GM12878 (cell line): Measurements from ENCODE around the gene MT1H. TPM values are rescaled to one million over a fixed set of nuclear protein-coding genes. Genes with fewer than 3 reads are reported as not detected.
A peak's percentile ranks its signal among the peaks of the same experiment; 100 is the strongest.
"Not testable (repeated sequence)": the region's sequence is repeated elsewhere in the genome, so short reads cannot be mapped to it uniquely, and the experiment has no call there.

ENCODE experiments used
- ATAC-seq: fragments of 200-7000 bp; cut with Tn5 transposase; 3 replicates; pipeline ENCODE4 v1.9.1; 2020; ENCODE audit warnings: mild to moderate bottlenecking, moderate library complexity
- BruUV-seq: library from RNA; stranded (reverse); fragments of 400-500 nt; replicated peaks from 2 replicates; lab custom pipeline; 2021; lab: Mats Ljungman, UMichigan
- CTCF ChIA-PET: fragments of 300-600 bp; sonication (Branson Sonifier 250); formaldehyde crosslinking; extraction: SDS; loops from one replicate; lab custom pipeline; 2021; ENCODE audit warnings: inconsistent platforms; lab: Yijun Ruan, JAX
- POLR2A ChIA-PET: fragments of 350-600 bp; formaldehyde crosslinking; extraction: SDS; loops from one replicate; lab custom pipeline; 2021; ENCODE audit warnings: inconsistent platforms; lab: Charles Lee
- RAD21 ChIA-PET: fragments of 300-600 bp; sonication (Branson Sonifier 250); formaldehyde crosslinking; loops from one replicate; lab custom pipeline; 2023; ENCODE audit warnings: antibody characterized with exemption; ENCODE audit not compliant: unreplicated experiment; lab: Charles Lee
- SMC1A ChIA-PET: fragments of 300-600 bp; sonication (Branson Sonifier 250); formaldehyde crosslinking; loops from one replicate; lab custom pipeline; 2023; ENCODE audit not compliant: unreplicated experiment, uncharacterized antibody; lab: Charles Lee
- DNase-seq: peaks from one replicate; pipeline ENCODE4 v3.0.0-alpha.2; 2011; ENCODE audit warnings: low read depth, low spot score
- FAIRE-seq: peaks from 3 replicates; lab custom pipeline; 2011; peaks lifted over from hg19 to GRCh38; lab: Jason Lieb, UNC
- H2AFZ ChIP-seq: 2 replicates; pipeline ENCODE4 v1.6.0; 2011; ENCODE audit warnings: low read depth, low read length, control low read depth; ENCODE audit not compliant: control insufficient read depth
- H3K27ac ChIP-seq: 2 replicates; pipeline ENCODE4 v1.5.1; 2011; ENCODE audit warnings: control low read depth; ENCODE audit not compliant: control insufficient read depth, insufficient read depth
- H3K27me3 ChIP-seq, 2 experiments: replicated peaks in 1 of 2; 2 replicates each; pipeline versions ENCODE4 v1.6.0 to v1.6.1; 2011; ENCODE audit warnings: low read length in 1 of 2; ENCODE audit not compliant: control insufficient read depth in 2 of 2, insufficient read depth in 2 of 2
- H3K36me3 ChIP-seq, 2 experiments: 2 replicates each; pipeline ENCODE4 v1.5.1; 2011; ENCODE audit warnings: low read length in 1 of 2; ENCODE audit not compliant: control insufficient read depth in 2 of 2, insufficient read depth in 2 of 2
- H3K4me1 ChIP-seq: 2 replicates; pipeline ENCODE4 v1.6.1; 2011; ENCODE audit warnings: mild to moderate bottlenecking, low read length, moderate library complexity, mixed read lengths; ENCODE audit not compliant: control insufficient read depth, insufficient read depth
- H3K4me2 ChIP-seq: 2 replicates; pipeline ENCODE4 v1.6.0; 2011; ENCODE audit warnings: control low read depth; ENCODE audit not compliant: control insufficient read depth, insufficient read depth
- H3K4me3 ChIP-seq: fragments of 200-600 bp; sonication (generic); 2 replicates; pipeline ENCODE4 v1.5.1; 2016
- H3K79me2 ChIP-seq: 2 replicates; pipeline ENCODE4 v1.6.0; 2011; ENCODE audit warnings: low read length; ENCODE audit not compliant: control insufficient read depth, insufficient read depth
- H3K9ac ChIP-seq: 2 replicates; pipeline ENCODE4 v1.8.0; 2011; ENCODE audit warnings: low read length, control low read depth, mixed read lengths; ENCODE audit not compliant: control insufficient read depth, insufficient read depth
- H3K9me3 ChIP-seq: replicated peaks from 3 replicates; pipeline ENCODE4 v1.5.1; 2011; ENCODE audit warnings: mild to moderate bottlenecking, low read length; ENCODE audit not compliant: control insufficient read depth, insufficient read depth
- H4K20me1 ChIP-seq: 2 replicates; pipeline ENCODE4 v1.6.0; 2011; ENCODE audit not compliant: control insufficient read depth, insufficient read depth
- BRCA1 ChIP-seq: IDR thresholded peaks from 2 replicates; pipeline ENCODE4 v1.6.1; 2011; ENCODE audit warnings: low read depth, low read length, improper control_type of control experiment
- CBX3 ChIP-seq: fragments of 200-600 bp; sonication (generic); IDR thresholded peaks from 2 replicates; pipeline ENCODE4 v1.6.1; 2016; ENCODE audit warnings: low read depth, borderline replicate concordance
- IKZF2 ChIP-seq, 2 experiments: fragments of 450-650 bp; IDR thresholded peaks; 2 replicates each; pipeline ENCODE4 v1.6.1; 2017; ENCODE audit warnings: mild to moderate bottlenecking in 2 of 2, moderate library complexity in 2 of 2
- KAT2A ChIP-seq: conservative IDR thresholded peaks from 2 replicates; pipeline ENCODE4 v1.6.1; 2011; ENCODE audit warnings: low read depth, low read length; ENCODE audit not compliant: control insufficient read depth
- WGBS: methylation state at CpG from one replicate; pipeline ENCODE4 v1.1.6; 2016; ENCODE audit warnings: low lambda C conversion rate; ENCODE audit not compliant: insufficient replicate concordance, insufficient coverage; ENCODE audit errors: missing lambda C conversion rate; 5-methylcytosine and 5-hydroxymethylcytosine counted together
- in situ Hi-C: fragments of 300-500 bp; cut with MboI; formaldehyde crosslinking; loops from 9 replicates; pipeline ENCODE4 v1.14.3; 2018; ENCODE audit warnings: mixed read lengths
- intact Hi-C: fragments of 100-400 bp; cut with micrococcal nuclease; formaldehyde crosslinking; loops from one replicate; pipeline ENCODE4 v1.14.2; 2022; ENCODE audit not compliant: unreplicated experiment
- polyA plus RNA-seq, 11 experiments: library from polyadenylated mRNA; depleted of rRNA in 4 of 11; unstranded in 6 of 11; stranded (reverse) in 5 of 11; fragments of >200 nt; fragmentation: Nextera tagmentation in 4 of 11; fragmentation: Illumina TruSeq in 1 of 11; extraction: Ambion mirVana in 4 of 11; extraction: Trizol in 1 of 11; gene quantifications; 1 replicate in 1 of 11; 2 replicates in 10 of 11; pipeline versions ENCODE4 v1.2.1 to v1.2.3, GENCODE V29; 2011 to 2016; ENCODE audit warnings: inconsistent platforms in 2 of 11, missing spikeins in 2 of 11, low read depth in 1 of 11
- total RNA-seq, 4 experiments: library from RNA; depleted of rRNA in 3 of 4; stranded (reverse); fragments of >200 nt in 3 of 4; fragmentation: Illumina TruSeq in 1 of 4; extraction: Trizol in 1 of 4; gene quantifications; 2 replicates each; pipeline versions ENCODE4 v1.2.1 to v1.2.3, GENCODE V29; 2013 to 2021

MT1H gene
- total and polyA plus RNA-seq, 10 of the 15 experiments (the other 5 are each of a cell fraction or from before 2014, with no cell fraction given), result 0.40 to 6.0 (median 1.1) TPM; not detected in 2

DNA sequence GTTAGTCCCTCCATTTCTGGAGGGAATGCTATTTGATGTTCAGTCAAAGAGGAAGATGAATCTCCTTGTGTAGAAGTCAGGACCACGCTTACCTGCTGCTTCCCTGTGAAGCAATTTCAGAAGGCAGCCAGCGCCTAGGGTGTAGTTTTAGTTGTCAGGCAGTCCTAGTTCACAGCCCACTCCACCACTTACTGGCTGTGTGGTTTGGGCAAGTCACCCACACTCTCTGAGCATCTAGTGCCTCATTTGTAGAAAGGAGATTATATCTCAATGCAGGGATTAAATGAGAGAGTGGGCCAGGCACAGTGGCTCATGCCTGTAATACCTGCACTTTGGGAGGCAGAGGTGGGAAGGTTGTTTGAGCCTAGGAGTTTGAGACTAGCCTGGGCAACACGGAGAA, 2.6 kb downstream of the MT1H start:
- SMC1A ChIA-PET, result interaction anchor here (1.2 kb wide), 1 partner anchor 30 kb away, joined by 5 read pairs; no protein-coding TSS in a partner anchor

DNA sequence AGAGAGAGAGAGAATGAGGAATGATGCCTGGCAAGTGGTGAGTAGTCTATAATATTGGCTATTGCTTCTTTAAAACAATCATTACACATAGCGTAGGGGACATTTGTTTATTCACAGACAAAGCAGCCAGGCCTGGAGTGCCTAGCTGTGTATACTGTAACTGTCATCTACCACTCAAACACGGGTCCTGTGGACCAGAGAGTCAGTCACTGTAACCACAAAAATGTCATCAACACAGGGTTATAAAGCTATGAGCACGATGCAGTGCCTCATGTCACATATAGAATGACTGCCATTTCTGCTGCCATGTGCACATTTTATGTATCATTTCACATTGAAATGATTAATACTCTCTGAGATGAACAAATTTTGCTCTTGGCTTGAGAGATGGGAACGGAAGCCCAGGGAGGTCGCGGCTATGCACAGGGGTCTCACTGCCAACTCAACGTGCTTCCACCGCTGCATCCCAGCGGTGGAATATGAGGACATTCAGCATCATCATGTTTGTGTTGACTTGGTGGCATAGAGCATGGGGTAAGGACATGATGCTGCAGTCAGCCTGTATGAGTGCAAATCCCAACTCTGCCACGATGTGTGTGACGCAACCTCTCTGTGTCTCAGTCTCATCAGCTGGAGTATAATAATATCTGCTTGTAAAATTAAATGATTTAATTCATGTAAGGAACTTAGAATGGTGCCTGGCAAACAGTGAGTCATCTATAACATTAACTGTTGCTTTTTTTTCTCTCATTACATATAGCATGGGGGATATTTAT, 3.3 kb downstream of the MT1H start:
- no peaks in the 10 kb centered on the region for H3K4me1 ChIP-seq
- no peak overlapping the region for H3K27ac ChIP-seq
- POLR2A ChIA-PET, result interaction anchor here (0.6 kb wide), 1 partner anchor 25 kb away, joined by 3 read pairs; no protein-coding TSS in a partner anchor
- TF ChIP-seq CBX3, result no peak
- TF ChIP-seq BRCA1, result no peak
- TF ChIP-seq KAT2A, result no peak
- no peak for TF ChIP-seq IKZF2 (IDR thresholded peaks at IDR 0.05)
- SMC1A ChIA-PET, result interaction anchor here (1.0 to 1.5 kb wide), 3 partner anchors 28 to 30 kb away, joined by 4 to 7 read pairs (median 5); no protein-coding TSS in a partner anchor
- DNase-seq, result no peak
- intact Hi-C loops, result no loop called here
- no peaks in the 10 kb centered on the region for H3K79me2 ChIP-seq
- 55% methylated on average over 11 of the region's 11 CpGs for WGBS
- peaks cover 11 to 17% of the 10 kb centered on the region in 2 experiments for H3K27me3 ChIP-seq
- H3K4me2 ChIP-seq, result no peak overlapping the region
- RAD21 ChIA-PET, result interaction anchor here (1.2 to 2.5 kb wide), 2 partner anchors 20 to 29 kb away, joined by 4 to 11 read pairs; no protein-coding TSS in a partner anchor
- H3K36me3 ChIP-seq, result no peaks in the 10 kb centered on the region
- no peak for FAIRE-seq
- no peak overlapping the region for H3K4me3 ChIP-seq
- BruUV-seq, result no TSS peak
- CTCF ChIA-PET, result interaction anchor here (1.1 to 2.6 kb wide), 2 partner anchors 29 to 69 kb away, joined by 6 to 28 read pairs; no protein-coding TSS in a partner anchor
- in situ Hi-C loops, result no loop called here
- ATAC-seq, result no peak
- no peaks in the 10 kb centered on the region for H4K20me1 ChIP-seq
- H3K9me3 ChIP-seq, result no peaks in the 10 kb centered on the region
- no peak overlapping the region for H2AFZ ChIP-seq
- no peak overlapping the region for H3K9ac ChIP-seq

More for the DNA sequence above, 2.6 kb downstream of the MT1H start:
- H3K9me3 ChIP-seq, H3K9ac ChIP-seq, H3K79me2 ChIP-seq, H3K36me3 ChIP-seq, in situ Hi-C loops, DNase-seq, H2AFZ ChIP-seq, H3K27ac ChIP-seq, BruUV-seq, H3K4me1 ChIP-seq, H4K20me1 ChIP-seq, POLR2A ChIA-PET, H3K4me3 ChIP-seq, H3K4me2 ChIP-seq, intact Hi-C loops, ATAC-seq: not testable (repeated sequence)
- 28% methylated on average over 3 of the region's 3 CpGs for WGBS
- peak; percentile 83 for FAIRE-seq
- CTCF ChIA-PET, result interaction anchor here (1.1 to 2.6 kb wide), 2 partner anchors 30 to 69 kb away, joined by 6 to 28 read pairs; no protein-coding TSS in a partner anchor
- H3K27me3 ChIP-seq, result peaks cover 15 to 23% of the 10 kb centered on the region in 2 experiments
- RAD21 ChIA-PET, result interaction anchor here (2.5 kb wide), 1 partner anchor 30 kb away, joined by 11 read pairs; no protein-coding TSS in a partner anchor
